Lower leg skin (tissue), 3 donors: ENCODE results near the gene IL25.

Experiments used
- POLR2A ChIP-seq, 2 donors: fragments of 450-650 bp; IDR thresholded peaks; one replicate each; pipeline ENCODE4 v1.6.1; 2016 to 2017; ENCODE audit warnings: antibody characterized with exemption in 2 of 2, mild to moderate bottlenecking in 1 of 2, moderate library complexity in 1 of 2
- TF ChIP-seq, protein P1 (sequence below), 3 donors: fragments of 450-650 bp; IDR thresholded peaks; one replicate each; pipeline ENCODE4 v1.5.1; 2016; ENCODE audit warnings: antibody characterized with exemption in 3 of 3, mild to moderate bottlenecking in 3 of 3, moderate library complexity in 2 of 3

- no peak for TF ChIP-seq POLR2A (IDR thresholded peaks at IDR 0.05)
- TF ChIP-seq, protein P1, sequence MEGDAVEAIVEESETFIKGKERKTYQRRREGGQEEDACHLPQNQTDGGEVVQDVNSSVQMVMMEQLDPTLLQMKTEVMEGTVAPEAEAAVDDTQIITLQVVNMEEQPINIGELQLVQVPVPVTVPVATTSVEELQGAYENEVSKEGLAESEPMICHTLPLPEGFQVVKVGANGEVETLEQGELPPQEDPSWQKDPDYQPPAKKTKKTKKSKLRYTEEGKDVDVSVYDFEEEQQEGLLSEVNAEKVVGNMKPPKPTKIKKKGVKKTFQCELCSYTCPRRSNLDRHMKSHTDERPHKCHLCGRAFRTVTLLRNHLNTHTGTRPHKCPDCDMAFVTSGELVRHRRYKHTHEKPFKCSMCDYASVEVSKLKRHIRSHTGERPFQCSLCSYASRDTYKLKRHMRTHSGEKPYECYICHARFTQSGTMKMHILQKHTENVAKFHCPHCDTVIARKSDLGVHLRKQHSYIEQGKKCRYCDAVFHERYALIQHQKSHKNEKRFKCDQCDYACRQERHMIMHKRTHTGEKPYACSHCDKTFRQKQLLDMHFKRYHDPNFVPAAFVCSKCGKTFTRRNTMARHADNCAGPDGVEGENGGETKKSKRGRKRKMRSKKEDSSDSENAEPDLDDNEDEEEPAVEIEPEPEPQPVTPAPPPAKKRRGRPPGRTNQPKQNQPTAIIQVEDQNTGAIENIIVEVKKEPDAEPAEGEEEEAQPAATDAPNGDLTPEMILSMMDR (IDR thresholded peaks at IDR 0.05): no peak
Observed at GRCh38 chr14:23345987-23346692, 26.5 kb upstream of the IL25 start.
